Measurements from ENCODE around the gene NEURL1B.
A peak's percentile ranks its signal among the peaks of the same experiment; 100 is the strongest.

NEURL1B gene

DNA sequence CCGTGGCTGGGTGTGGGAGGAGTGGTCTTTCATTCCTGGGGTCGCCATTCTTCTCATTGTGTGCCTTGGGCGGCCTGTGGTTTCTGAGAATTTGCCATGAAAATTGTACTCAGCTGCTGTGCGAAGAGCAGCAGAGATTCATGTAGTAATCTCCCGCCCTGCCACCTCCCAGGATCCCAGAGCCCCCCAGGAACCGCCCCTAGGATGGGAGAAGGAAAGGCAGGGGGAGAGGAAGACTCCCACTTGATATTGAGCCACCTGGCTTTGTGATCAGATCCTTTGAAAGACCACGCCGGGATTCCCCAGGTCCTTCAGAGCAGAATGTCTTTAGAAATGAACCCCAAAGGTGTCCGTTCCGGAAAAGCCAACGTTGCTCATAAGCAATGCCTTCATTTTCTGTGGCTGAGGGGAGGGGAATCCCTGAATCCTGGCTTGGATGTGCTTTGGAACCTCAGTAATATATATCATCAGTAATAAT, 27.6 kb downstream of the NEURL1B start (continued):
- TF ChIP-seq REST (tag by site-specific recombination; IDR thresholded peaks at IDR 0.05) (no peak), ZNF548 (tag by site-specific recombination; IDR thresholded peaks at IDR 0.05) (no peak), ZNF223 (tag by site-specific recombination; IDR thresholded peaks at IDR 0.05) (no peak), ZNF747 (tag by site-specific recombination; IDR thresholded peaks at IDR 0.05) (no peak)

DNA sequence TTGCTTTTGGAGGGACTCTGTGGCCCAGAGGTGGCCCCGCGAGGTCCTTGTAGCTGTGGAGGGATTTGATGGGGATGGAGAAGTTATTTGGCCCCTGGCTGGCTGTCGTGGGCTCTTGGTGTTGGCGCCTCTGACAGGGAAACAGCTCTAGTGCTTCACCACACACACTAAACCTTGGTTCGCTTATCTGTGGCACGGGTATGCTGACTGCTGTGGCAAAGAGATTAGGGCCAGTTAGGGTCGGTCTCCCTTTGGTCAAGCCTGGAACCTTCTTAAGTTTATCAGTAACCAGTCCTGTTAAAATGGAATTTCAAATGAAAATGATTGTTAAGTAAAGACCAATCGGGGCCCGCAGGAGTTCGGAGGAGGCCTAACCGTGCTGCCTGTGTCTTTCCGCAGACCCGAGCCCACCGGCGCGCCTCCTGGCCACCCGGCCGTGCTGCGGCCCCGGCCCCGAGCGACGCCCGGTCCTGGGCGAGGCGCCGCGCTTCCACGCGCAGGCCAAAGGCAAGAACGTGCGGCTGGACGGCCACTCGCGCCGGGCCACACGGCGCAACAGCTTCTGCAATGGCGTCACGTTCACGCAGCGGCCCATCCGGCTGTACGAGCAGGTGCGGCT, 28.4 kb downstream of the NEURL1B start:
- CTCF ChIA-PET: interaction anchor here (2.1 kb wide), 1 partner anchor 23 kb away, joined by 12 read pairs; no protein-coding TSS in a partner anchor
- POLR2A ChIA-PET: no interaction called here

GRCh38 chr5:172670005-172670402, 28.9 kb downstream of the NEURL1B start:
- H3K9me3 ChIP-seq (ENCODE audit: control insufficient read depth, insufficient read depth, low read depth, low read length): no peaks in the 10 kb centered on the region
- no peak overlapping the region for H3K4me3 ChIP-seq (ENCODE audit: low read depth, low read length)
- H3K36me3 ChIP-seq (ENCODE audit: control insufficient read depth in 2 of 2, insufficient read depth in 1 of 2, low read length in 2 of 2): no peaks in the 10 kb centered on the region
- H3K4me1 ChIP-seq (ENCODE audit: control insufficient read depth, insufficient read depth, low read length): no peaks in the 10 kb centered on the region
- CTCF ChIA-PET: no interaction called here
- POLR2A ChIA-PET: no interaction called here
- no peak for TF ChIP-seq ZNF266 (tag by site-specific recombination; IDR thresholded peaks at IDR 0.05; ENCODE audit: low read depth)
- H3K27ac ChIP-seq (ENCODE audit: extremely low read depth, low read depth, low read length): no peak overlapping the region

More for the DNA sequence above, 28.4 kb downstream of the NEURL1B start:
- Histone ChIP-seq H3K4me1 (ENCODE audit: control insufficient read depth, insufficient read depth, low read length) (no peaks in the 10 kb centered on the region), H3K4me3 (ENCODE audit: low read depth, low read length) (no peak overlapping the region), H3K9me3 (ENCODE audit: control insufficient read depth, insufficient read depth, low read depth, low read length) (no peaks in the 10 kb centered on the region), H3K36me3 (ENCODE audit: control insufficient read depth in 2 of 2, insufficient read depth in 1 of 2, low read length in 2 of 2) (no peaks in the 10 kb centered on the region), H3K27ac (ENCODE audit: extremely low read depth, low read depth, low read length) (no peak overlapping the region)
- TF ChIP-seq ZNF623 (tag by site-specific recombination; IDR thresholded peaks at IDR 0.05) (no peak), ZNF24 (tag by site-specific recombination; IDR thresholded peaks at IDR 0.05) (no peak), ZNF280C (tag by site-specific recombination; IDR thresholded peaks at IDR 0.05) (no peak)
- TF ChIP-seq, protein P1, sequence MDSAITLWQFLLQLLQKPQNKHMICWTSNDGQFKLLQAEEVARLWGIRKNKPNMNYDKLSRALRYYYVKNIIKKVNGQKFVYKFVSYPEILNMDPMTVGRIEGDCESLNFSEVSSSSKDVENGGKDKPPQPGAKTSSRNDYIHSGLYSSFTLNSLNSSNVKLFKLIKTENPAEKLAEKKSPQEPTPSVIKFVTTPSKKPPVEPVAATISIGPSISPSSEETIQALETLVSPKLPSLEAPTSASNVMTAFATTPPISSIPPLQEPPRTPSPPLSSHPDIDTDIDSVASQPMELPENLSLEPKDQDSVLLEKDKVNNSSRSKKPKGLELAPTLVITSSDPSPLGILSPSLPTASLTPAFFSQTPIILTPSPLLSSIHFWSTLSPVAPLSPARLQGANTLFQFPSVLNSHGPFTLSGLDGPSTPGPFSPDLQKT (IDR thresholded peaks at IDR 0.05; ENCODE audit: borderline replicate concordance, low read depth, low read length): no peak

DNA sequence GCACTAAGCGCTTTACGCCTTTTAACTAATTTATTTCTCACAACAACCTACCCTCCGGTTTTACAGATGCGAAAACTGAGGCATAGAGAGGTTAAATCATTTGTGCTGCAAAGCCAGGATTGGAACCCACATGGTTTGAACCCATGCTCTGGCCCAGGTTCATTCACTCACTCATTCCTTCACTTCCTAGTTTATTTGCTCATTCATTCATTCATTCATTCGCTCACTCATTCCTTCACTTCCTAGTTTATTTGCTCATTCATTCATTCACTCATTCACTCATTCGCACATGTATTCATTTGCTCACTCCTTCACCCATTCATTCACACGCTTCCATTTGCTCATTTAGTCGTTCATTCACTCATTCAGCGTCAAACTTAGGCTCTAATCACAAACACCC, 29.4 kb downstream of the NEURL1B start:
- no peaks in the 10 kb centered on the region for H3K4me1 ChIP-seq (ENCODE audit: control insufficient read depth, insufficient read depth, low read length)
- H3K4me3 ChIP-seq (ENCODE audit: low read depth, low read length): no peak overlapping the region
- ChIA-PET CTCF (no interaction called here), POLR2A (no interaction called here)
- TF ChIP-seq ZNF366 (tag by site-specific recombination; conservative IDR thresholded peaks at IDR 0.05) (peak; percentile 59), ZFHX2 (tag by site-specific recombination; conservative IDR thresholded peaks at IDR 0.05) (no peak), ZNF24 (tag by site-specific recombination; IDR thresholded peaks at IDR 0.05) (peak; percentile 91)
- no peaks in the 10 kb centered on the region for H3K36me3 ChIP-seq (ENCODE audit: control insufficient read depth in 2 of 2, insufficient read depth in 1 of 2, low read length in 2 of 2)
- H3K9me3 ChIP-seq (ENCODE audit: control insufficient read depth, insufficient read depth, low read depth, low read length): no peaks in the 10 kb centered on the region
- no peak overlapping the region for H3K27ac ChIP-seq (ENCODE audit: extremely low read depth, low read depth, low read length)
